HTR-8/SVneo (cell line): ENCODE data around the gene GPR85.
"Not testable (repeated sequence)": the region's sequence is repeated elsewhere in the genome, so short reads cannot be mapped to it uniquely, and the experiment has no call there.

Experiments
- DNase-seq: peaks from one replicate; pipeline ENCODE4 v3.0.0; 2011; ENCODE audit warnings: low spot score, mixed read lengths; ENCODE audit not compliant: insufficient read length
- FAIRE-seq: peaks from 2 replicates; lab custom pipeline; 2011; peaks lifted over from hg19 to GRCh38; lab: Jason Lieb, UNC

Gene GPR85

GRCh38 chr7:113086431-113086888, at the start of gene GPR85:
Gene GPR85, minus strand, starts transcription at chr7:113086827. Its CDS starts 2,106 bp downstream, at chr7:113084721.
- FAIRE-seq (no peak), DNase-seq (peak; percentile 20)

- DNase-seq (no peak), FAIRE-seq (no peak)
These were observed 47.4 kb upstream of the GPR85 start for GRCh38 chr7:113134025-113134424.

- no peak for DNase-seq
- FAIRE-seq = no peak
These were observed 44.7 kb upstream of the GPR85 start for GRCh38 chr7:113131367-113131766.

- FAIRE-seq (no peak), DNase-seq (no peak)
These were observed 41.4 kb upstream of the GPR85 start for GRCh38 chr7:113128031-113128430.

DNA sequence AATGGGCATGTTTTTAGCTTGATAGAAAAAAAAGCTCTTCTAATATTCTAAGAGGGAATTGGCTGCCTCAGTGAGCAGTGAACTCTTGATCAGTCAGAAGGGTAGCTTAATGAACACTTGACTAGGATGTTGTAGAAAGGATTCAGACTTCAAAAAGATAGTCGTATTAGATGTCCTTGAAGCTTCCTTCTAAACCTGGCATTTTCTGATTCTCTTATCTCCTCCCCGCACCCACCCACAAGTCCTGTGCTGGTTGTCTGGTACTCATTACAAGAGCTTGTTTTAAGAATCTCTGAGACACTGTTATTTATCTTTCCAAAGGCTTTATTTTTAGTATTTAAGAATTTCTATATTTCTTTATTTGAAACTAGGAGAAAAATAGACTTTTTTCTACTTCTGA, 39.1 kb upstream of the GPR85 start:
- FAIRE-seq (no peak), DNase-seq (no peak)

- DNase-seq = no peak
- FAIRE-seq = no peak
These were observed 36.1 kb upstream of the GPR85 start for GRCh38 chr7:113122744-113123143.

- no peak for DNase-seq
- no peak for FAIRE-seq
These were observed 34.0 kb upstream of the GPR85 start for GRCh38 chr7:113120647-113121046.

GRCh38 chr7:113119429-113119828, 32.8 kb upstream of the GPR85 start:
- FAIRE-seq (no peak), DNase-seq (no peak)

DNA sequence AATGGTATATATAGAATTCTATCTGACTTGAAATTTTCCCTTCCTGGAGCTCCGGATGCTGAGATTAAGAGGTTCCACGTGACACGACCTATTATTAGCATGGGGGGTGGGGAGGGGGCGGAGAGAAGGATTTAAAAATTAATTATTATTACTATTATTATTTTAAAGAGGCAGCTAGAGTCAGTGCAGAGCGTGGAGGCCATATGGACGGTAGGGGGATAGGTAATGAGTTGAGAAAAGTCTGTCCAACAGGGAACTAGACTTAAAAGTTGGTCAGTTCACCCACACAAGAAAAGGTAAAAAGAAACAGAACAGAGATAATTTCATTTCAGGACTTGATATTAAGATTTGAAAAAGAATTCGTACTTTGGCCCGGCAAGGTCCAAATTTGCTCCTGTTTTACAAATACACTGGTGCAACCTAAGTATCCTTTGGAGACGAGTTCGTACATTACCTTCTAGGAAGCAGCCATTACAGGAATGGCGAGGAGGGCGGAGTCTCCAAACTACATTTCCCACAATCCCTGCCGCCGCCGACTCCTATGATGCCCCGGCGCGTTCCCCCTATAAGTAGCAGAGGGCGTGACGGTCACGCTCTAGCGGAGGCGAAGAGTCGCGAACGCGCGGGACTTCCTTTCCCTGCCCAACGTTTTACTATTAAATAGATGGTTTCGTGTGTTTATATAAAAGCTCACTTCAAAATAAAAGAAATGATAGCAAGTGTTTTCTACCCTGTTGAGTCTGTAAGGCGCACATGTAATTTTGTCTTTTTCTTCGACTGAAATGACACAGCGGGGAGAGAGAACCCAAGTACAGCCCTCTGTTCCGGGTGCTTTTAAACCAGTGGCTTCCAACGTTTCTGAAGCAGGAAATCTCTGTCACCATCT, 31.7 kb upstream of the GPR85 start, which contains the start of gene SMIM30:
TSS of gene SMIM30 (minus strand) at position 481 of the 886 bp plus-strand sequence. CDS start 976 bp downstream, outside the sequence.
- FAIRE-seq (peak; percentile 82), DNase-seq (peak; percentile 59)

DNA sequence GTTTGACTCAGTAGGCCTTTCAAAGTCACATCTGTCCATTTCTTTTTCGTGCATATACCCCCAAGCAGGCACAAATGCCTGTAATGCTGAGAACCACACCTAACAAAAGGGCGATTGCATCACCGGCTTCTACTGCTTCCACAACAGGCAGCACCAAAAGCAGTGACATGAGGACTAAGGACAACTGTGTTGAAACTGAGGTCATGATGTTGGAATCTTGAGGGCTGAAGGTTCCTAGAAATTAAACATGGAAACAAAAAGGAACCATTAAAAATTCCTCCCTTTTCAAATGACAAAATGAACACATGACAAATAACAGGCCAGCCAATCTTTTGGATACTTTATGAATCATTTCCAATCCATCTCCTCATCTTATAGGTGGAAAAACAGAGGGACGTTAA, 30.7 kb upstream of the GPR85 start:
- peak; percentile 31 for FAIRE-seq
- DNase-seq = not testable (repeated sequence)

GRCh38 chr7:113113912-113114311, 27.3 kb upstream of the GPR85 start:
- no peak for DNase-seq
- FAIRE-seq = no peak

DNA sequence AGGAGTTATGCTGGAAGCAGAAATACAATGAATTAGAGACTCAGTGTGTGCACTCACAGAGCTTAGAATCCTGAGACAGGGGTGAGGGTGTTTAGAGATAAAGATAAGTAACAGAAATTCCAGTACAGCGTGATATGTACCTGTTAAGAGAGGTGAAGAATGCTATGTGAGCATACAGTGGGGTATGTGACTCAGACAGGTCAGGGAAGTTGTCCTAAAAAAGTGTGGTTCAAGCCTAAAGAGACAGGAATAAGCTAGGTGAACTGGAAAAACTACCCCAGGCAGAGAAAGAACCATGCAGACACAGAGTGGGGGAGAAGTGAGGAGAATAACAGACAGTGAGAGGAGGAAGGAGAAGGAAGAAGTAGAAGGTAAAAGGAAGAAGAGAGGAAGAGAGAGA, 23.1 kb upstream of the GPR85 start:
- DNase-seq (no peak), FAIRE-seq (no peak)

DNA sequence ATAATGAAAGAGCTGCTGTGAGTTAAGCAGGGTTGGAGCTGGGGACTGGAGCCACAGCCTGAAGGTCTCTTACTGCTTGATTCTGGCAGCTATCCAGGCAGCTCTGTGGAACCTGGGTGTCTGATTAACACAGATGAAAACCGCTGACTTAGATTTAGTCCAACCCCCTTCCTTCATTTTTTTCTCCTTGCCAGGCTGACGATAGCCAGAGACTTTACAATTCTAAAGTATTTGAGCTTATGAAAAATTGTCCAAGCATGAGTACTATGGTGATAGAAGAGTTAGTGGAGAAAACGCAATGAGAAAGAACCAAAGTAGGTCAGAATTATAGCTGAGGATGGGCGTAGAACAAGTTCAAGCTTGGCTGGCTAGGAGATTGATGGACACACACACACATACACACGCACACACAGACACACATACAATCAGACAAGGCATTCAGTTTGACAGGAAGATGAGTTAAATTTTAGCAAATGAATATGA, 13.5 kb upstream of the GPR85 start:
- no peak for FAIRE-seq
- DNase-seq = no peak

GRCh38 chr7:113099284-113099919, 12.8 kb upstream of the GPR85 start:
- DNase-seq = no peak
- no peak for FAIRE-seq

DNA sequence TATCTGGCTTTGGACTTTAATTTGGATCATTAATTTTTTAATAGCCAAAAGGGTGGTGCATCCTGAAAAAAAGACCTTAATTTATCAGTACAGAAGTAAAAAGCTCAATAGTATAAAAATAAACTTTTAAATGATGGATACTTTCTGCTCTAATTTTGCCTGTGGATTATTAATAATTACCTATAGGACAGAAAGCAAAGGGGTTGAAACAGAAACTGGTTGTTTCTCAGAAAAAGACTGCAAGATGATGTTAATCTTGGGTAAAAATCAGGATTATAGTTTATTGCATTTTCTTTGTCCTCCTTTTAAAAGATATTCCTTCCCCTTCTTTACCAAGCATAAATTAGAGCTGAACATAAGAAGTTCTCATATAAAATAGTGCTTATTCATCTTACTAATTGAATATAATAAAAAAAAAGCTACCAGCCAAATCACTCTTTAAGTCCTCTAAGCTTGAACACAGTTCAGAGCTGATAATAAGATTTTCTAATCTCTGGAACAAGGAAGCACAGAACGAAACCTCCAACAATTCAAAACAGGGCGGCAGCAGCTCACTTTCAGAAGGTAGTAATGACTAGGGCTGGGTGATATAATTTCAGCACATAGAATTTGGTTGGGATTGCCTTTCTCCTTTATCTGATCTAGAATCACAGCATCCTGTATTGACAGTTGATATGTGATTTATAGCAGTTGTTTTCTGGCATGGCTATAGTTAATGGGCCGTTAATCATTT, 8.1 kb upstream of the GPR85 start:
- no peak for DNase-seq
- FAIRE-seq = no peak

DNA sequence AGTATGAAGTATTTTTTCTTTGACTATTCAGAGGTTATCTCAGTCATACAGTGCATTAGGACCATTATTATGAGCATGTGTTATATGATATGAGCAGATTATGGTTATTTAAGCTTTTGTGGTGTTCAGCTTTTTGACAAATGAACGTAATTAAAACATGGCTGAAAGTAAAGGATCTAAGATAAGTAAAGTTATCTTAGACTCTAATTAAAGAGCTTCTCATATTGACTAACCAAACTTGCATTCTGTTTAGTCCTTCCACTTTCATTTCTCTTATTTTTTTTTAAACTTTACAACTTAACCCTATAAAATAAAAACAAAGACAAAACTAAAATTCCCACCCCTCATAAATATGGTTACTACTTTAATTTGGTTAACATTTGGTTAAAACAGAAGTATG, 6.9 kb upstream of the GPR85 start:
- FAIRE-seq (no peak), DNase-seq (no peak)

- FAIRE-seq = no peak
- DNase-seq = no peak
These were observed 6.1 kb upstream of the GPR85 start for GRCh38 chr7:113092762-113093161.

DNA sequence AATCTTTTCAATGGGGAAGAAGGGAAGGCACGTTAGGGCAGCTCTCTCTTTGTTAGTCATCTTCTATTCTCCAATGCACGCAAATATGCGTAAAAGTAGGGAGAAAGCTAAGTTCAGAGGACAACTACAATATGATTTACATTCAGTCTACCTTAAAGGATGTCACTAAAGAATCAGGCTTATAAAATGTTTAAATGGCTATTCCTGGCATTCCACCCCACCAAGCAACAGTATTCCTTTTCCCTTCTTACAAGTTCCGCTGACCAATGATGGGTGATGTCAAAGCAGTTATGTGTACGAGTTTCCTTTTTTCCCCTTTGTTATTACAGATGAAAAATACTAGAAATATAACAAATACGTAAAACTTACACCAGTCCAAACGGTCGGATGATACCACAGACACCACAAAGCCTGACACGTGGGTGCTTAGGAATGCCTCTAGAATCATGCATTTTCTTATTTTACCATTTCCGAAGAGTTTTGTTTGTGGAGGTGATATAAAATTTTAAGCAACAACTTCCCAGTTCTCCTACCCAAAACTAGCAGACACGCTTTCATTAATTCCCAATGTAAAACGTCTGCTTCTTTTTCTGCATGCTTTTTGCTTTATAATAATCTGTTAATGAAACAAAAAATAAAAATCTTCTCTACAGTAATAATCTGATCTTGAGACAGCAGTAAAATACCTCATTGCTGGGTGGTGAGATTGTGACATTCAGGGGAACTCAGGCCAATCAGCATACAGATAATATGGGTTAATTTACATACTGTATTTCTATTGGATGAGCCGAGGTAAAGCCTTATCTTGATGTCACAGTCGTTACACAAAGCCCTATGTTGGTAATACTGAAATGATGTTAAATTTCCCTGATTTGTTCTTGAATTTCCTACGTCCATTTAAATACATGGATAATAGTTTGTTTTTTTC, 708 bp upstream of the GPR85 start:
- DNase-seq (peak; percentile 14), FAIRE-seq (no peak)

GRCh38 chr7:113085781-113086390, 741 bp downstream of the GPR85 start:
- DNase-seq (no peak), FAIRE-seq (no peak)
